LHCN-M2 (cell line): ENCODE data around the gene COL5A1. TPM values are rescaled to one million over a fixed set of nuclear protein-coding genes. Genes with fewer than 3 reads are reported as not detected.
A peak's percentile ranks its signal among the peaks of the same experiment; 100 is the strongest.

ENCODE experiments used
- DNase-seq: peaks from one replicate; pipeline ENCODE4 v3.0.0-alpha.2; 2012; ENCODE audit warnings: low read depth
- total RNA-seq: library from RNA; depleted of rRNA; stranded (reverse); fragments of >200 nt; gene quantifications from 2 replicates; pipeline ENCODE4 v1.2.3, GENCODE V29; 2014

Gene COL5A1
- total RNA-seq, 1 experiment from 2014 or later, result 36.4 TPM

DNA sequence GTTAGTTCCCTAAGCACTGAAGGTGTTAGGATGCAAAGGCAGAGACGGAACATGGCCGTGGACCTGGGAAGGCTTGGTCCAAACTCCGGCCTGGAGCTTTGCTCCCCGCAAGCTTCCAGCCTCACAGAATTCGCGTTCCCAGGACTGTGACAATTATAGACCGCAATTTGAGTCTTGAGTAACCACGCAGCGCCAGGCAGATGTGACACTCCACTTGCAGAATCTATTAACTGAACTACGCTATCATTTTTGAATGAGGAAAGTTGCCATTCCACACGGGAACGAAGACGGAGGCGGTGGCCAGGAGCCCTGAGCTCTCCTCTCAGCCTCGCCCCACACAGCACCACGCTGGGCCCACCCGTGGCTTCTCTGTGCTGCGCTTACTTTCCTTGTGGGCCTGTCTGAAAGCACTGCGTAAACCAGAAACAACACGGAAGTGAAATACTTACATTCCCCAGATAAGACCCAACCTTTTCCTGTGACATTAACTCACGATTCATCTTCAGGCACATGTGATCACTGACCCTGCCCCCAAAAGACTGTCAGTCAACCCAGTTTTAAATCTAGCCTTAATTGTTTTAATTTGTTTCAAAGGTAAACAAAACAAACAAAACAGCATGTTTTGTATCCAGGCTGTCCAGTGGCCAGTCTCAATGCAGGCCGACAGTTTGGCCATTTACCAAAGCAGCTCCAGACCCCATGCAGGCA, 16.1 kb upstream of the COL5A1 start:
- DNase-seq, result no peak

DNA sequence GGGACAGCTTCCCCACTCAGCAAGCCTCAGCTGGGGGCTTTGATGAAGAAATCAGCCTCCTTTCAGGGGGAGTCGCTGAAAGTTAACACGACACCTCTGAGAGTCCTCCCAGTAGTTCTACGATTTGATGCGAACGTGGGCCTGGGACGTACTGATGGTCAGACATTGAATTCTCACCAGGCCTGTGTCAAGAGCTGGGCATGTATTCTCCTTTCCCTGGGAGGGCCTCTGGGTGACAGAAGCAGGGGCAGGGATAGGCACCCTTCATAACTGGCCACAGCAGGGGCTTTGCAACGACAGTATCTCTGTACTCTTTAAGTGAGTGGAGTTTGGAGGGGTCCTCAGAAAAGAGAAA, 15.6 kb upstream of the COL5A1 start:
- no peak for DNase-seq

DNA sequence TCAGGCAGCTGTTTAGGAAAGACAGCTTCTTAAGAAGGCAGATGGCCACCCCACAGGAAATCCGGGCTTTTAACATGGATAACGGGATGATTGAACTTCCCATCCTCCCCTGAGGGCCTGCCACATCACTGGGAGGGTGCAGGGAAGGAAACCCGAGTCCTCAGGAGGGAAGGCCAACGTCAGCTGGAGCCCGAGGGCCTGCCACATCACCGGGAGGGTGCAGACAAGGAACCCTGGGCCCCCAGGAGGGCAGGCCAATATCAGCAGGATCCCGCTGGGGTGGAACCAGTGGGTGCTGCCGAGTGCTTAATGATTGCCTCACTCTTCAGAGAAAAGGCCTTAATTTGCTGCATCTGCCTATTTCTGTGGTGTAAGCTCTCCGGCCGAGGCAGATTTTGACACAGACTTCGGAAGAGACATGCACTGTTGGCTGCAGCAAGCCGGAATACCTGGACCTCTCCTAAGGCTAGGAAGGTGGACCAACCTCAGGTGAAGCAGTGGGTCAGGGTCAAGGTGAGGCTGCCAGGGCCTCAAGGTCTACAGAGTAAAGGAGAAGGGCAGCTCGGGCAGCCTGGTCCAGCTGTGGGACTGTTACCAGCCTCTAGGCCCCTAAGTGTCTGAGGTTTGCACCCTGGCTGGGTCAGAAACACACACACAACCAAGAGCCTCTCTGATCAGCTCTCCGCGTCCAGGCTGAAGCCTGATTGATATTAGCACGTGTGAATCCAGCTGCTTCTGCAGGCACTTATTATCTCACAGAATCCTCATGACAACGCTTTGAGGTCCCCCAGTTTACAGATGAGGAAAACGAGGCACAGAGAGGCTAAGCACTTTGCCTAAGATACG, 14.8 kb upstream of the COL5A1 start:
- peak; percentile 44 for DNase-seq

DNA sequence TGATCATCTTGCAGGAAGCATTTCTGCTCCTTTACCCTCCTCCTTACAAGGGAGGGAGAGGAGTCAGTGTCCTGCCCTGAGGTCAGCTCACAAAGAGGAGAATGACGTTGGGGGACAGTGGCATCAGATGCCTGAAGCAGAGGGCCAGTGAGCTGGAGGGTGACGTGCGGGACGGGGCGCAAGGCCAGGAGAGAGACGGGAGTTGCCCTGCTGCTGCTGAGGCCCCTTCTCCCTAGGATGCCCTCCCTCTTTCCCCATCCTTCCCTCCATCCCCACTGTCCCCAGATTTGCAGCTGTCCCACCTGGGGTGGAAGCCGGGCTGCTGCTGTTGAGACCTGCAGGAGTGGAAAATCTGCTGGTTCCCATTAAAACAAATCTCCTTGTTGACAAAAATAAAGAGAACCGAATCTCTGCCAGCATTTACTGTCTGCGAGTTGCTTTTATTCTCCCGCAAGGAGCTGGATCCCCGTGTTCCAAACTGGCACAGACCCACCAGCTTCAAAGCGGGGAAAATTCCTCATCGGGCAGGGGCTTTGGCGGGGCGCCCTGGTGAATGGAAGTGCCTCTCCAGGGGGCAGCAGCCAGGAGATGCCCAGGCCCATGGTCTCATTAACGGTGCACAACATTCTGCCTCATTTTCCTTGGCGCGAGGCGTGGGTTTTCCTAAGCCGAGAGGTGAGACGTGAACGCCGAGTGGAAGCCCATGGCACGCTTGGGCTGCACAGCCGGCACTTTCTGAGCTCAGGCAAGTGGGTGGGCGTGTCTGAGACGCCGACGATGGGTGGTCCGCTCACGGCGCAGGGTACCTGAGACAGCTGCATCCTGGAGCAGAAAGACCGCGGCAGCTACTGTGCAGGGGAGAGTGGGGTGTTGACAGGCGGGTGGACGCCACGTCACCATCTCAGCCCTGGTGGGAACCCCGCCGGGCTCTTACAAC, 13.9 kb upstream of the COL5A1 start:
- no peak for DNase-seq

DNA sequence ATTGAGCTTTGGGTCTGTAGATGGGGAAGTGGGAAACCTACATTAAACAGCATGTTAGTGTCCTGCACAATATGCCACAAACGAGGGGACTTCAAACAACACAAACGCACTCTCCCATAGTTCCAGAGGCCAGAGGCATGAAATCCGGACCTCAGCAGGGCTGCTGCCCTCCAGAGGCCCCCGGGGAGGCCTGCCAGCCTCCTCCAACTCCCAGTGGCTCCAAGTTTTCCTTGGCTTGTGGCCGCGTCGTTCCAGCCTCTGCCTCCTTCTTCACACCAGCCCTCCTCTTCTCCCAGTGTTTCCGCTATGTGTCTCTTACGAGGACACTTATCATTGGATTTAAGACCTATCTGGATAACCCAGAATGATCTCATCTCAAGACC, 13.3 kb upstream of the COL5A1 start:
- no peak for DNase-seq

DNA sequence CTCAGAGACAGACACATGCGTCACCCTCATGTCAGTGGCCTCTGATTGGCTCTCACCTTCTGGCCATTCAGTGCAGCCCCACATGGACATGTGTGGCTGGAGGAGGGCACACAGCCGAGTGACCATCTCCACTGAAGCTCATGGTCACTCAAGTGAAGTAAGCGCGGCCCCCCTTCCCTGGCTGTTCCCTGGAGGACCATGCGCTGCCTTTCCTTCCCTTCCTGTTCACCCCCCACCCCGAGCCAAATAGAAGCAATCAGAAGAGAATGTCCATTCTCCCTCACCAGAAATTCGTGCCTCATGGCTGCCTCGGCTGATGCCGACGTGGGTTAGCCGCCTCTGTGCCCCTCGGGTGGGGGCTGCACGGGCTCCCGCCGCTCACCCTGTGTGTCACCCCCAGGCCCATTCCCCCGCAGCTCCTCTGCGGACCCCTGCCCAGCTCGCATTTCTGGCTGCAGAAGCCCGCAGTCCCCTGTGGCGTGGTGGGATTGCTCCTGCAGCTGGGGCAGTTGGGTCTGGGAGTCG, 12.5 kb upstream of the COL5A1 start:
- DNase-seq, result no peak

DNA sequence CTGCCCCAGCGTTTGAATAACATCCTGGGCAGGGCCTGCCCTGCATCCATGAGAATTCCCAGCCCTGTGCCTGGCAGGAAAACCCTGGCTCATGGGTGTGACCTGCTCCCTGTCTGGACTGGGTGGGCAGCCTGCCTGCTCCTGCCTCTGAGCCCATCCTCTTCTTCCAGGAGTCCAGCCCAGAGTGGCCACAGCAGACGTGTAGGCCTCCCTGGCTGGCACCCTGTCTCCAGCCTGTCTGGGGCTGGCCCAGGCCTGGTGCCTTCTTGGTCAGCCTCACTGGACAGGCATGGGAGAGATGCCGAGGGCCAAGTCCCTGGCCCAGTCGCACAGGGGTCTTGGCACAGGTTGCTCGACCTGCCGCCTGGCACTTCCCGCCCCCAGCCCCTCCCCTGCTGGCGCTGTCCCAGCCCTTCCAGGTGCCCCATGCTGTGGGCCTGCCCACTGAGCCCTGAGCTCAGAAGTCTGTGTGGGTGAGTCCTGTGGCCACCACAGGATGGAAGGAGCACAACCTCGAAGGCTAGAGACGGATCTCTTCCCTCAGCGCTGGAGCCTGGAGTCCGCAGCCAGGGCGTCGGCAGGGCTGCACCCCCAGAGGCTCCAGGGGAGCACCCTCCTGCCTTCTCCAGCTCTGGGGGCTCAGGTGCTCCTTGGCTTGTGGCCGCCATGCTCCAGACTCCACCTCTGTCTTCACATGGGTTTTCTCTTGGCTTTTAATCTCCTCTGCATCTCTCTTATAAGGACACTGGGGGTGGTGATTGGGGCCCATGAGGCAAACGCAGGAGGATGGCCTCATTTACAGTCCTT, 11.8 kb upstream of the COL5A1 start:
- no peak for DNase-seq

DNA sequence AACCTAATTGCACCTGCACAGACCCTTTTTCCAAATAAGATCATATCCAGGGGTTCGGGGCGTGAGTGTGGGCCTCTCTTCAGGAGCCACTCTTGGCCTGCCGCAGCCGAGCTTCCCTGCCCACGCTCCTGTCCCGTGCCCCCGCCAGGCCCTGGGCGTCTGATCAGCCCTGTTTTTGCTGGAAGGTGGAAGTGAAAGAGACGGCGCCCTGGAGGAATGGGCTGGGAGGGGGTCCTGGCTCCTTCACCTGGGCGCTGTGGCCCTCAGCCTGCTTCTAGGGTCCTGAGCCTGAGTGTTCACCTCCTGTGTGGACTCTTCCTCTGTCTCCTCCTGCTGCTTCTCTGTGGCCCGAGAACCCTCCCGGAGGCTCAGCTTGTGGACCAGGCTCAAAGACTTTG, 11.2 kb upstream of the COL5A1 start:
- DNase-seq, result no peak

DNA sequence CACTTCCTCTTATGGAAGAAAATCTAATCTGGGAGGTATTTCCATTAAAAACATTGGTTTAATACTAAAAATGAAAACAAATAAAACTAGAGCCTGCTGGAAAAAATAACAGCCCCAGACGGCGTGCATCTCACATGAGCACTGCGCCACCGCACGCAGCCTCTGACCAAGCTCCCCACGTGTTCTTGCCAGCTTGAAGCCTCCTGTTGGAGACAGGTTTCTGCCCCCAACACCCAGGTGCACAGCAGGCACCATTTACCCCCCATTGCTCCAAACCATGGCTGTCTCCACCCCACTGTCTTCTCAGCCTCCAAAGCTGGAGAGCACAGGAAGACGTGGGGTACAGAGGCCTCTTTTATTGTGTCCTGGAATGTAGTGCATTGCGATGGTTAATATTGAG, 10.7 kb upstream of the COL5A1 start:
- DNase-seq, result no peak

DNA sequence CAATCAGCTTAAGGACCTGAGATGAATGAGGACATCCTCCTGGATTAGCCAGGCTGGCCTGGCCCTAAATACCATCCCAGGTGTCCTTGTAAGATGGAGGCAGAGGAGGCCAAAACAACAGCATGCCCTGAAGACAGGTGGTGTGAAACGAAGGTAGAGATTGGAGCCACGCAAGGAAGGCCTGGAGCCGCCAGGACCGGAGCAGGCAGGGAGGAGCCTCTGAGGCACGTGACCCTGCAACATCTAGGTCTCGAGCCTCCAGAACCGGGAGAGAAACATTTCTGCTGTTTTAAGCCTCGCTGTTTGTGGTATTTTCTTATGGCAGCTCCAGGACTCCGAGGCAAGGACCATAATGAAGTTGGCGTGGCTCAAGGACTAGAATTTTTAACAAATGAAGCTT, 9.7 kb upstream of the COL5A1 start:
- DNase-seq, result no peak

DNA sequence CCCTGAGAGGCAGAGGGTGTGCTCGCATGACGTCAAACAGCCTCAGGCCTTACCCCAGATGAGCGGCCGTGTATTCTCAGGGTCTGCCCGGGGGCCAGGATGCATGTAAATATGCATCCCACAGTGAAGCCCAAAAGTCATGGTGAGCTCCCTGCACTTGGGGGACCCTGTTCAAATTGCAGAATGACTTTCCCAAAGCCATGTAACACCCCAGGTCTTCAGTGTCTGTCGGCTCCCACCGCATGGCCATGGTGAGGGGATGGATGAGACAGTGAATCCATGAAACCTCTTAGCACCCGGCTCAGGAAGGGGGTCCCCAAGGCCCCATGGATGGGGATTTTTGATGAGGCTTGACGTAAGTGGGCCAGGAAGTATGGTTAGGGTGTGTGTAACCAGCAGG, 9.3 kb upstream of the COL5A1 start:
- no peak for DNase-seq

DNA sequence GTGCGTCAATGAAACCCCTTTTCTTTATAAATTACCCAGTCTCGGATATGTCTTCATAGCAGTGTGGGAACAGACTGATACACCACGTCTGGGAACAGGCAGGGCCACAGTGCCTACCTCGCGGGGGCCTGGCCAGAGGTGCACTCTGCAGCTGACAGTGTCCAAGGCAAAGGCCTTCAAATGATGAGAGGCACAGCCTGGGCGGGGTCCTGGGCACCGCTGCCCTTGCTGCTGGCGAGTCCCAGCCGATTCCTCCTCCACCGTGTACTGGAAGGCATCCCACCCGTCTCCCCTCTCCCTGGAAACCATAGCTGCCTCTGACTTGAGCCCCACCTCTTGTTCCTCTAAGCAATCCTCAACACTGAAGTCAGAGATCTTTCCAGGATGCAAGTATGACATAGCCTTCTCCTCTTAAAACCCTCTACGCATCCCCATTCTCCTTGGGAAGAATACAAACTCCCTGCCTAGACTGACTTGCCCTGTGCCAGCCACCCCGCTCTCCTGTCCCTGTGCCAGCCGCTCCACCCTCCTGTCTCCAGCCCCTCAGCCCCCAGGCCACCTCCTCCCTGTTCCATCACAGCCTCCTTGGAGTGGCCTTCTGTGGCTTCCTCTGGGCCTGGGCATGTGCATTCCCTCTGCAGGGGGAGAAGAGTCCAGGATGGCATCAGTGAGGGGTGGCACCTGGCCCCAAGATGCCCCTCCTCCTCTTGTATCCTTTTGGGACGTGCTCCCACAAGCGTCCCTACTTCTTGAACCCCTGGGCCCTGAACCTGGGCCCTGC, 8.1 kb upstream of the COL5A1 start:
- DNase-seq, result no peak

DNA sequence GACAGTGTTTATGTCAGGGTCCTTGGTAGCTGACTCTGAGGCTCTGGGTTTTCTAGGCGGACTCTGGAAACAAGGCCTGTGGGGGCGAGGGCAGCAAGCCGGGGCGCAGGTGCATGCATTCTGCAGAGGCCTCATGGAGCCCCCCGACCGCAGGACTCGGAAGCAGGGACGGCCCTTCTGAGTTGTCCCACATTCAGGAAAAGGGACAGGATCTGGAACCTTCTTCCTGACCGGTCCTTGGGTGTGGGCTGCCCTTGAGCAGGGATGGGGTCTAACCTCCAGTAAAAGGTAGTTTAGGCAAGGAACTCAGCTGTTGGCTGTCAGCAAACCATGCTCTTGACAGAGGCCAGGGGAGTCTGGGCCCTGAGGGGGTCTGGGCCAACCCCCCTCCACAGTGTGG, 7.4 kb upstream of the COL5A1 start:
- DNase-seq, result no peak

DNA sequence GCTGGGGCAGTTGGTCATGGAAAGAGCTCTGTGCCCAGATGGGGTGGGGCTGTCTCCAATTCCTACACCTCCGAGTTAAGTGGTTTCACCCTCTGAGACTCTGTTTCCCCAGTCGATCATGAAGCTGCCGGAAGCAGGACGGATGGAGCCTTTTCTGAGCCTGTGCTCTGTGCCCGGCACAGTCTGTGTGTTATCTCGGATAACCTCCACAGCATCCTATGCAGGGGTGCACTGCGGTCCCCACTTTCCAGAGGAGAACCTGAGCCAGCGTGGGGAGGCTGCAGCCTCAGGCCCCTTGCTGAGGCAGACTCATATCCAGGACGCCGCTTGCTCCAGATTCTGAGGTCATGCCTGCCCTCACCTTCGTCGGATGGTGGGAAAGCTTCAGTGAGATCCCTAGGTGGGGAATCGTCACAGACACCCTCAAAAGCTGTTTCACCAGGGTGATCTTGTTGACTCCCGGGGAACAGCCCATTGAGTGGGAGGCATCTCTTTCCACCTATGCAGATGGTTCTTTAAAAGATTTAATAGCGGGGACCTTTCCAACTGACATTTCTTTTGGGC, 6.9 kb upstream of the COL5A1 start:
- DNase-seq, result no peak

DNA sequence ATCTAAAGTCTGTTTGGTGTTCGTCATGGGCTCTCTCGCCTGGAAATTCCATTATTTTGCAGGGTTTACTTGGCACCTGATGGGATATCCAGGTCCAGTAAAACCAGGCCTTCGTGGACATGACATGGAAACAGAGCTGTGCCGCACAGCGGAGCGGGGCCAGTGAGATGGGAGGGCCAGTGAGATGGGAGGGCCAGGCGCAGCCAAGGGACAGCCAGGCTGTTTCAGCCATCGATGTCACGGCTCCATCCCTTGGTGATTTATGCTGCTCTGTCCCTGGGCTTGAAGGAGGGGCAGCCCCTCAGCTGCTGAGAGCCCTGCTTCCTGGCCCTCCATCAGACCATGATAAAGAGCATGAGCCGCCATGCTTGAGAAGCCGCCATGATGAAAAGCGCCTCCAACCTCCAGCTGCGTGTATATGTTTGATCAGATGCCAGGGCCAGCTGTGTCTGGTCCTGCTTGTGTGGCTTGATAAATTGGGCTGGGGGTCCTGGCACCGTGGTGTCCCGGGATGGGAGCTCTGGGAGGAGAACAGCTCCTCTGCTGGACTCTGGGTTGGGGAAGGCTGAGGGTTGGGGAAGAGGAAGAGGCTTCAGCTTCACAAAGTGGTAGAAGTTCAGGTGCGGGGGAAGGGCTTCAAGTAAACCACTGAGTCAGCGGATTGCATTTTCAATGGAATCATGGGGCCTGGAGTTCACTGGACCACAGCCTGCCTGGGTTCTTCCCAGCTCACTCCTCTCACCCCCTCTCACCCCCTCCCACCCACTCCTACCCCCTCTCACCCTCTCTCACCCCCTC, 6.1 kb upstream of the COL5A1 start:
- no peak for DNase-seq

DNA sequence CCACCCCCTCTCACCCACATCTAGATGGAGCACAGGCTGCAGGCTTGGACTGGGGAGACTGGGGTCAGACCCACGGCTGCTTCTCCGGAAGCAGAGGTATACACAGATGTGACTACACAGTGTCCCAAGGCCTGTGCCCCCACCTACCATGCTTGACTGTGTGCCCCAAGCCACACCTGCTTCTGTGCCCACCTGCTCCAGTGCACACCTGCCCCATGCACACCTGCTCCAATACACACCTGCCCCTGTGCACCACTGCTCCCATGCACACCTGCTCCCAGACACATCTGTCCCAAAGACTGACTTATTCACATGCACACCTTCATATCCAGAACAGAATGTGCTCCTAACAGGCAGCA, 5.5 kb upstream of the COL5A1 start:
- DNase-seq, result no peak

DNA sequence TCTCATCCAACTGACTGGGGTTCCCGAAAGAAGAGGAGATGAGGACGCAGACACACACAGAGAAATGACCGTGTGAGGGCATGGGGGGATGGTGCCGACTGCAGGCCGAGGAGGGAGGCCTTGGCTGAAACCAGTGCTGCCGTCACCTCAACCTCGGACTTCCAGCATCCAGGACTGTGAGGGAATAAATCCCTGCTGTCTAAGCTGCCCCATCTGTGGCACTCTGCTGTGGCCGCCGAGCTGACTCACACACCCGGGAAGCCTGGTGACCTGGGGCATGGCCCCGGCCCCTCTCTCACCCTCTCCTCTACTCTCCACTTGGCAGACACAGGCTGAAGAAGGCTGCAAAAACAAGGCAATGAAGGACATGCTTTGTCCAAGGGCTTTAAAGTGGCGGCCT, 4.4 kb upstream of the COL5A1 start:
- no peak for DNase-seq

DNA sequence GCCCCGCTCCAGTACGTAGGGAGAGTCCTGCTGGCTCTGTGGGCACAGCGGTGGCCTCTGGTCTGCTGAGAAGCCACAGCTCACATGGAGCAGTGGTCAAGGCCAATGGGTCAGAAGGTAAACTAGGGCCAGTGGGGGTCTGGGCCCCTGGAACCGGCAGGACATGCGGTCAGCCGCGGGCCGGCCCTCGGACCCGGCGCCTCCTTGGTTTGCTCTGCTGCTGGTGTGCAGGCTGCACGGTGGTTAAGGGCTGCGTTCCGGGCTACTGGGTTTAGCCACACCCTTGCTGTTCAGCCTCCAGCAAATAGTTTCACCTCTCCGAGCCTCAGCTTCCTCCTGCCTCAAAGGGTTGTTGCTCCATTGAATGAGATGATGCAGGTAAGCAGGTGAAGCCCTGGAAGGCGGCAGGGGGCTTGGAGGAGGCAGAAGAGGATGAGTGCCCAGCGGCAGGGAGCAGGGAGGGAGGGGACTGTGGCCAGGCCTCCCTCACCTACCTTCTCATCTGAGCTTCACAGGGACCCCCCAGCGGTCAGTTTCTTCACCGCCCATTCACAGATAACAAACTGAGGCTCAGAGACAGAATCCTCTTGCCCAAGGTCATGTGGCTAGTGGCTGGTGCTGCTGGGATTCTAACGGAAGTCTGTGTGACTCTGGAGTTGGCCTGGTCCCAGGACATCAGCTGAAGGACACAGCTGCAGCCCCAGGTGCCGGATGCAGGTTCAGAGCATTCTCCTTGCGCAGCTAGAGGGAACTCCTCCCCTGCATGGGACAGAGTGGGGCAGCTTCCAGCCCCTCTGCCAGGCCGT, 3.7 kb upstream of the COL5A1 start:
- no peak for DNase-seq
